ENCODE data around the gene OPA3.

The OPA3 gene

GRCh38 chr19:45517238-45517637 lies 67.4 kb downstream of the OPA3 start:
- peaks cover 20% of the 10 kb centered on the region for H3K36me3 ChIP-seq (ENCODE audit: control insufficient read depth, insufficient read depth, low read length)
- no peak overlapping the region for H3K4me3 ChIP-seq (replicated peaks; ENCODE audit: low read depth, low read length)
- H3K27me3 ChIP-seq (replicated peaks; ENCODE audit: control insufficient read depth, insufficient read depth, low read length): no peaks in the 10 kb centered on the region
- no peak for DNase-seq (ENCODE audit: extremely low read depth, insufficient read length)
- no peak for TF ChIP-seq CTCF (IDR thresholded peaks at IDR 0.05; ENCODE audit: insufficient read depth, low read length, poor library complexity, severe bottlenecking)

- DNase-seq (ENCODE audit: extremely low read depth, insufficient read length): no peak
- H3K4me3 ChIP-seq (replicated peaks; ENCODE audit: low read depth, low read length): no peak overlapping the region
- H3K36me3 ChIP-seq (ENCODE audit: control insufficient read depth, insufficient read depth, low read length): peaks cover 15% of the 10 kb centered on the region
- TF ChIP-seq CTCF (IDR thresholded peaks at IDR 0.05; ENCODE audit: insufficient read depth, low read length, poor library complexity, severe bottlenecking): no peak
- H3K27me3 ChIP-seq (replicated peaks; ENCODE audit: control insufficient read depth, insufficient read depth, low read length): no peaks in the 10 kb centered on the region
Observed at GRCh38 chr19:45515807-45516401, 68.7 kb downstream of the OPA3 start.

- no peak for TF ChIP-seq CTCF (IDR thresholded peaks at IDR 0.05; ENCODE audit: insufficient read depth, low read length, poor library complexity, severe bottlenecking)
- Histone ChIP-seq H3K36me3 (ENCODE audit: control insufficient read depth, insufficient read depth, low read length) (peaks cover 10% of the 10 kb centered on the region), H3K4me3 (replicated peaks; ENCODE audit: low read depth, low read length) (no peak overlapping the region), H3K27me3 (replicated peaks; ENCODE audit: control insufficient read depth, insufficient read depth, low read length) (no peaks in the 10 kb centered on the region)
- DNase-seq (ENCODE audit: extremely low read depth, insufficient read length): peak; percentile 71
Observed at GRCh38 chr19:45515081-45515624, 69.4 kb downstream of the OPA3 start.

- no peak for TF ChIP-seq CTCF (IDR thresholded peaks at IDR 0.05; ENCODE audit: insufficient read depth, low read length, poor library complexity, severe bottlenecking)
- DNase-seq (ENCODE audit: extremely low read depth, insufficient read length): peak; percentile 42
- Histone ChIP-seq H3K36me3 (ENCODE audit: control insufficient read depth, insufficient read depth, low read length) (peaks cover 8% of the 10 kb centered on the region), H3K4me3 (replicated peaks; ENCODE audit: low read depth, low read length) (no peak overlapping the region), H3K27me3 (replicated peaks; ENCODE audit: control insufficient read depth, insufficient read depth, low read length) (no peaks in the 10 kb centered on the region)
Observed at GRCh38 chr19:45514376-45515051, 70.1 kb downstream of the OPA3 start.

GRCh38 chr19:45512881-45513483 lies 71.6 kb downstream of the OPA3 start:
- DNase-seq (ENCODE audit: extremely low read depth, insufficient read length): no peak
- peaks cover 5% of the 10 kb centered on the region for H3K36me3 ChIP-seq (ENCODE audit: control insufficient read depth, insufficient read depth, low read length)
- no peak for TF ChIP-seq CTCF (IDR thresholded peaks at IDR 0.05; ENCODE audit: insufficient read depth, low read length, poor library complexity, severe bottlenecking)
- H3K4me3 ChIP-seq (replicated peaks; ENCODE audit: low read depth, low read length): no peak overlapping the region
- H3K27me3 ChIP-seq (replicated peaks; ENCODE audit: control insufficient read depth, insufficient read depth, low read length): no peaks in the 10 kb centered on the region
